GM19467 (cell line): ENCODE data around the gene PRPSAP2.
"Not testable (repeated sequence)": the region's sequence is repeated elsewhere in the genome, so short reads cannot be mapped to it uniquely, and the experiment has no call there.

Experiments
- ATAC-seq: cut with Tn5 transposase; IDR thresholded peaks from one replicate; pipeline ENCODE4 v1.9.1; 2021; ENCODE audit warnings: mild to moderate bottlenecking, moderate library complexity; ENCODE audit not compliant: unreplicated experiment

The PRPSAP2 gene

DNA sequence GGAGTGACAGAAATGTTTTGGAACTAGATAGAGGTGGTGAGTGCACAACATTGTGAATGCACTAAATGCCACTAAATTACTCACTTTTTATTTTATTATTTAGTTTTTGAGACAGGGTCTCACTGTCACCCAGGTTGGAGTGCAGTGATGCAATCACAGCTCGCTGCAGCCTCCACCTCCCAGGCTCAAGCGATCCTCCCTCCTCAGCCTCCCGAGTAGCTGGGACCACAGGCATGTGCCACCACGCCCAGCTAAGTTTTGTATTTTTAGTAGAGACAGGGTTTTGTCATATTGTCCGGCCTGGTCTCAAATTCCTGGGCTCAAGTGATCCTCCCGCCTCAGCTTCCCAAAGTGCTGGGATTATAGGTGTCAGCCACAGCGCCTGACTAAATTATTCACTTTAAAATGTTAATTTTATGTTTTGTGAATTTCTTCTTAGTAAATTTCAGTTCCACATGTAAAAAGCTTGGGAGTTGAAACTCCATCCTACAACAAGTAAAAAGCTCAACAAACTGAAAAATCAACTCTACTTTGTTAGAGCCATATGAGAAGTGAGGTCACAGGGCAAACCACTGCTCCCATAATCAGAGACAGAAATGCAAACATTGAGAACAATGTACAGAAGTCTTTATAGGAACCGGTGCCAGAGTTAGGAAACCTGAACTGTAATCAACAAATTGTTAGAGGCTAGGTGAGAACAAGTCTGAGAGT lies 80.2 kb downstream of the PRPSAP2 start:
- no peak for ATAC-seq

DNA sequence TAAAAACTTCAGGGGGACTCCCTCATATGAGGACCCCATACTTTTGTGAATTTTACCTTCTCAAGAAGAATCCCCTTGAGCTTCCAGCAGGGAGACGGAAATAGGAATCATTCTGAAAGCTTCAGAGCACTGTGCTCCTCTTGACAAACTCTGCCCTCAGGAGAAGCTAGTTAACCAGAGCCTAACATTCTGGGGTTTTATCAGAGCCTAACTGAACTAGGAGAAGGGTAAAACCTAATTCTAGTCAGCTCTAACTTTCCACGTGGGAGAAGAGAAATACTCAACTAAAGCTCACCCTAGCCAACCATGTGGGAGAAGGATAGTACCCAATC lies 80.7 kb downstream of the PRPSAP2 start:
- ATAC-seq, result no peak

- no peak for ATAC-seq
These were observed 86.7 kb downstream of the PRPSAP2 start for GRCh38 chr17:18944646-18945045.

DNA sequence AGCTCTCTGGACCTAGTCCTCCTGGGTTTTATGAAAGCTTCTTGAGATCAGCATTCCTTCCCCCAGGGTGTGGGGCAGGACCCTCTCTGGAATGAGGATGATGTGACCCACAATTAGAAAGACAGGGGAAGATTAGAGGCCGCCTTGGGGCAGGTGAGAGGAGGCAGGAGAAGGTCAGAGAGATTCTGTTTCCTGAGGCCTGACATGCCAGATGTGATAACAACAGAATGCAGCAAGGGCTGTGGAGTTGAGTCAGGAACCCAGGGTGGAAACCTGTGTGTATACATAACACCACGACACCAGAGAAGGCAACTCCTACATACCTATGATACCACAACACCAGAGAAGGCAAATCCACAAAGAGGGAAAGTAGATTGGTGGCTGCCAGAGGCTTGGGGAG lies 88.6 kb downstream of the PRPSAP2 start:
- no peak for ATAC-seq

DNA sequence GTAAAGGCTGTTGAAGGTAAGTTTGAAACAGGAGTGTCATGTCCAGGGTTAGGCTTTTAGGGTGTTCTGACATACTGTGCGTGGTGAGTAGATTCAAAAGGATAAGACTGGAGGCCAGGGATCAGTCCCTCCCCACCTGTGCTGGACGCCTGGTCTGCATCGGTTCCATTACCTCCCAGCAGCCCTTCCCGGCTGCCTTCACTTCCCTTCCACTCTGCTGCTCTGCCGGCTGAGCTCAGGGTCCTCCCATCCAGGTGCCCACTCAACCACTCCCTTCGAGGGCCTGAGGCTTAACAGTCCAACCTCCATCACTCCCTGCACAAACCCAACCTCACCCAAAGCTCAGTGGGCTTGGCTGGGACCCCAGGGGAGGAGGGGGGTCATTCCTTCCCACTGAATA lies 89.9 kb downstream of the PRPSAP2 start:
- no peak for ATAC-seq

- no peak for ATAC-seq
These were observed 90.6 kb downstream of the PRPSAP2 start for GRCh38 chr17:18948476-18949006.

GRCh38 chr17:18949566-18949965 lies 91.6 kb downstream of the PRPSAP2 start:
- ATAC-seq, result no peak

DNA sequence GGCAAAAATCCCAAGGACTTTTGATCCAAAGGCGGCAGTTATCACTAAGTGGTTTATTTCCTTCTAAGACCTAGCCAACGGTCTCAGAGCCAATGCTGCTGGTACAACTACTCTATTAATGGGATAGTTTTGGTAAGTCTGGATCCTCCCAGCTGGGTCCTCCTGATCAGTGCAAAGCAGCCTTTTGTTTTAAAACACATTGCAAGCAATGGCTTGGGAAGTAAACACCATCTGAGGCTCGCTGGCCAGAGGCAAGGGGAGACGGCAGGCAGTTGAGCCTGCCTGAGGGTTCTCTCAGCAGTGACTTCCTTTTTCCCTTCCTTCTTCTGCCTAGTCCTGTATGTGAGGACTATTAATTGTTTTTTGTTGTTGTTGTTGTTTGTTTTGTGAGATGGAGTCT lies 92.4 kb downstream of the PRPSAP2 start:
- no peak for ATAC-seq

DNA sequence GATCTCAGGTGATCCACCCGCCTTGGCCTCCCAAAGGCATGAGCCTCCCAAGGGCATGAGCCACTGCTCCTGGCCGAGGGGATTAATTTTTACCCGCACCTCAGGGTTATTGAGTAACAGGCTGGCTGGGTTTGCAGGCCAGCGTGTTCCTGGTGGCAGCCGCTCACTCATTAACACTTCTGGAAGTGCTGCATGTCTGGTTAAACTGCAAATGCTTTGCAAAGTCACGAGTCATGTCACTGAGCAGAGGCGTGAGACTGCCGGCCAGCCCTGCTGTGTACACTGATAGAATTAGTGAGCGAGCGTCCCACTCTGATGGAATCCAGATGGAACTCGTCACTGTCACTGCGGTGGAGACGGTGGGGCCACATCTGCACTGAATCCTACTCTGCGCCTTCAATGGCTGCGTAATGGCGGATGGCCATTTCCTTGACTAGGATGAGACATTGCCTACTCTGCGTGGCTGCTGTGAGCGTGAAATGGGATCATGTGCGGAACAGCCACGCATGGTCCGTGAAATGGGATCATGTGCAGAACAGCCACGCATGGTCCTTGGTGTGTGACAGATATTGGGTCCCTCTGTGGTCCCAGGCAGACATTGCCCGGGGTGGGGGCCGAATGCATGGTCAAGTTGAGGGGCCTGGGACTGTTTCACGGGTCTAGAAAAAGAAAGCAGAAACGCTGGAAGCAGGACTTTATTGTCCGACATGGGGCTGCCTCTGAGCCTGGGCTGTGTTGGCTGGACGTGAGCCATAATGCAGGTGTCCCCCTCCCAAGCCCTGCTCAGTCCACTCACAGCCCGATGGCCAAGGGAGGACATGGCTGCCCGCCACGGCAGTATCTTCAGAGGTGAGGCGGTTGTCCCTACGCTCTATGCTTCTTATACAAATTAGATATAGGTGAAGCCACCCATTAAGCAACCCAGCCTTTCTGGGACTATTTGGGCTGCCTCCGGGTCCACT lies 93.3 kb downstream of the PRPSAP2 start:
- ATAC-seq, result no peak

DNA sequence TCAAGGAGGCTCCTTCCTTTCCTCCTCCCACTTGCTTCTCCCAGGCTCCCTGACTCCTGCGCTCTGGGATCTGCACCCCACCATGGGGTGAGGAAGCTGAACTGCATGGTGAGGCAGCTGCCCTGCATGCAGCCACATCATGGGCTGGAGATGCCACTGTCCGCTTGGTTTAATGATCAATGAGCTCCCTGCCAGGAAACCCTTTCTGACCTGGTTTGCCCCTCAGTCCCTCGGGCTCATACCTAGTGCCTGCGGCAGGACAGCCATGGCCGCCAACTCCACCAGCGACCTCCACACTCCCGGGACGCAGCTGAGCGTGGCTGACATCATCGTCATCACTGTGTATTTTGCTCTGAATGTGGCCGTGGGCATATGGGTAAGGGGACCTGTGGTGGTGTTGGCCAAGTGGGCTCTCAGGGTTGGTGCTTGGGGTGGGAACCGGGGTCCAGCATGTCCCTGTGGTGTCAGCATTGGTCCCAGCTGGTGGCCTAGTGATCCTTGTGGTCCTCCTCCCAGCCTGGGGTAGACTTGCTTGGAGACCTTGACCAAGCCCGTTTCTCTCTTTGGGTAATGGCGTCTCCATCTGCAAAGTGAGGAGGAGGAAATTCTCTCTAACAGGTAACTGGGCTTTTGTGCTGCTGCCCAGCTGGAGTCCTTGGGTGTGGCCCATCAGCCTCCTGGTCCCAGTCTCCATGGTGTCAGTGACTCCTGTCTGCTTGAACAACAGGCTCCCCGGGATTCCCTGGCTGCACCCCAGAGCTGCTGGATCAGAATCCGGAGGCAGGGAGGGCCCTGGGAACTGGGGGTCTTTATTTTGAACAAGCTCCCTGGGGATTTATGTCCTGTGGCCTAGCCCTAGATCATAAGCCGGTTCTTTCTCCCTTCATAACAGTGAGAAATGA lies 94.3 kb downstream of the PRPSAP2 start, which contains the start of gene SLC5A10:
SLC5A10 (plus strand) TSS at position 225 of the 902 bp plus-strand sequence; CDS start at position 266, 41 bp downstream.
- ATAC-seq, result no peak

GRCh38 chr17:18953231-18953728 lies 95.3 kb downstream of the PRPSAP2 start:
- no peak for ATAC-seq

- no peak for ATAC-seq
These were observed 96.4 kb downstream of the PRPSAP2 start for GRCh38 chr17:18954321-18954720.

DNA sequence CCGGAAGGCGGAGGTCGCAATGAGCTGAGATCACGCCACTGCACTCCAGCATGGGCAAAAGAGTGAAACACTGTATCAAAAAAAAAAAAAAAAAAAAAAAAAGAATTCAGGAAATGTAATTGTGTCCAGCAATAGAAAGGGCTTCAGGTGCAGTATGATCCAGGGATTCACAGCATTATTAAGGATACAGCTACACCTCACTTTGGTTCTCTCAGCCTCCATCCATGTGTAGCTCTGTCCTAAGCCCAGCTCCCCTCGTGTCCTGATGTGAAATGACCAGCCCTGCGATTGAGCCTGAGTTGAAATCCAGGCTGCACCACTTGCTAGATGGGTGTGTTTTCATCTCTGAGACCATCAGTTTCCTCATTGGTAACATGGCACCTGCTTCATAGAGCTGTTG lies 97.1 kb downstream of the PRPSAP2 start:
- ATAC-seq, result no peak

- not testable (repeated sequence) for ATAC-seq
These were observed 98.1 kb downstream of the PRPSAP2 start for GRCh38 chr17:18956021-18956420.

GRCh38 chr17:18956581-18956980 lies 98.7 kb downstream of the PRPSAP2 start:
- no peak for ATAC-seq

DNA sequence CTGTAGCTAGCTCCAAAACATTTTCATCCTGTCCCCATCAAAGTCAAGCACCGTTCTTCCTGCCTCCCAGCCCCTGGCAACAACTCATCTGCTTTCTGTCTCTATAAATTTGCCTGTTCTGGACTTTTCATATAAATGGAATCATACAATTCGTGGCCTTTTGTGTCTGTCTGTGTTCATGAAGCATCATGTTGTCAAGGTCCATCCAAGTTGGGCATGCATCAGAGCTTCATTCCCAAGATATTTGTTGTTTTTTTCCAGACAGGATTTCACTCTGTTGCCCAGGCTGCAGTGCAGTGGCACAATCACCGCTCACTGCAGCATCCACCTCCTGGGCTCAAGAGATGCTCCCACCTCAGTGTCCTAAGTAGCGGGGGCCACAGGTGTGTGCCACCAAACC lies 99.9 kb downstream of the PRPSAP2 start:
- ATAC-seq, result no peak

DNA sequence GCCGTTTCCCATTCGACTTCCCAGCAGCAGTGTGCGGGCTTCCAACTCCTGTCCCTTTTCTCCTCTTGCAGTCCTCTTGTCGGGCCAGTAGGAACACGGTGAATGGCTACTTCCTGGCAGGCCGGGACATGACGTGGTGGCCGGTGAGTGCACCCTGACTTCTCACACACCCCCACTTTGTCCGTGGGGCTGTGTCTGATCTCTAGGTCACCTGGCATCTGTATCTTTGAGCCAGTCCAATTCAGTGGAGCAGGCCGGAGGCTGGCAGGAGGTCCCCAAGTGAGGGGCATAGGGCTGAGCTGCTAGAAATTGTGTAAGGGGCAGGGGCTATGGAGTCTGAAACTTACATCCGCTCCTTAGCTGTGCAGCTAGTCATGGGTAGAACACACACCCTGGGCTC lies 100.7 kb downstream of the PRPSAP2 start:
- no peak for ATAC-seq

- ATAC-seq, result no peak
These were observed 101.3 kb downstream of the PRPSAP2 start for GRCh38 chr17:18959071-18959844.

DNA sequence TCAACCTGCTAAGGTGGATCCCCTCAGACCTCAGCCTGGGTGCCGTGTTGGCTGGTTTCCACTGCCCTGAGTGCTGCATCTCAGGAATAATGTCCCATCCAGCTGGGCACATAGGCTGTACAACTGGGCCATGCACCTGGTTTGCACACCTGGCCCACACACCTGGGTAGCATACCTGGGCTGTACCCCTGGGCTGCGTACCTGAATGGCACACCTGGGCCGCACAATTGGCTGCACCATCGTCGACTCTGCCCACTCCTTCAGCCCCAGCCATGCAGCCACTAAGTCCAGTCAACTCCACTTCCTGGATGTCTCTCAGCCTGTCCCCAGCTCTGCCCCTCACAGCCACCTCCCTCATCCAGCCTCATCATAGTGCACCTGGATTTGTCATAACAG lies 101.9 kb downstream of the PRPSAP2 start:
- ATAC-seq, result no peak

GRCh38 chr17:18960241-18960665 lies 102.3 kb downstream of the PRPSAP2 start:
- no peak for ATAC-seq
